Cardiac muscle cell (in vitro differentiated cells and primary cell): Measurements from ENCODE around the gene TOX4. TPM values are rescaled to one million over a fixed set of nuclear protein-coding genes. Genes with fewer than 3 reads are reported as not detected.

Source experiments
- DNase-seq, 2 donors: peaks; one replicate each; pipeline versions ENCODE4 v3.0.0 to v3.0.0-alpha.2; 2010 to 2017; ENCODE audit warnings: low read depth in 1 of 2, low spot score in 1 of 2
- H3K27ac ChIP-seq: fragments of 200-600 bp; sonication (generic); 2 replicates; pipeline ENCODE4 v1.5.1; 2016
- H3K27me3 ChIP-seq: fragments of 200-600 bp; sonication (generic); 2 replicates; pipeline ENCODE4 v1.6.0; 2016; ENCODE audit warnings: control low read depth
- H3K36me3 ChIP-seq: fragments of 200-600 bp; sonication (generic); 2 replicates; pipeline ENCODE4 v1.5.1; 2016; ENCODE audit warnings: control low read depth
- H3K4me1 ChIP-seq: fragments of 200-600 bp; sonication (generic); 2 replicates; pipeline ENCODE4 v1.8.1; 2017; ENCODE audit warnings: low read depth, mild to moderate bottlenecking, mixed run types
- H3K4me3 ChIP-seq: fragments of 200-600 bp; sonication (generic); 2 replicates; pipeline ENCODE4 v1.5.1; 2016; ENCODE audit warnings: mild to moderate bottlenecking
- H3K9me3 ChIP-seq: fragments of 200-600 bp; sonication (generic); 2 replicates; pipeline ENCODE4 v1.5.1; 2017; ENCODE audit warnings: low read depth, mild to moderate bottlenecking, control low read depth
- CTCF ChIP-seq: IDR thresholded peaks from 2 replicates; pipeline ENCODE4 v1.5.1; 2012; ENCODE audit warnings: low read depth, mild to moderate bottlenecking, low read length
- polyA plus RNA-seq: library from polyadenylated mRNA; unstranded; fragments of >200 nt; fragmentation: Nextera tagmentation; extraction: Ambion mirVana; gene quantifications from 2 replicates; pipeline ENCODE4 v1.2.1, GENCODE V29; 2016
- total RNA-seq: library from RNA; depleted of rRNA; stranded (reverse); fragments of >200 nt; gene quantifications from 2 replicates; pipeline ENCODE4 v1.2.3, GENCODE V29; 2016

TOX4 gene
- total and polyA plus RNA-seq, 2 experiments from 2014 or later = 34.3 to 42.3 TPM

DNA sequence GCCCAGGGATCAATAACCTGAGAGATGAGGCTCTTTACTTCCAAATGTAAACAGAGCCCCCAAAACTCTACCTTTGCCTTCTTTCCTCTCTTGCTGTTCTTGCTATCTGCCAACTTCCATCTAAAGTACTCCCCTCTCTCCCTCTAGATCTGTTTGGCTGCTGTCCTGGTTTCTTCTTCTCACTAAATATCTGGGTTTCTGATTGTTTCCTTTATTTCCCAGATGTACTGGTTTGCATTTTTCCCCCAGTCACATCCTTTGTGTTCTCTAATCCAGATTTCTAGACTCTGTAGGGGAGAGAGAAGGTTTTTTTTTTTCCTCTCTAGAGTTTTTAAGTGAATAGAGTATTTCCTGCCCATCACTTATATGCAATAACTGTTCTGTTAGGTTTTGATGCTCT, 56.3 kb downstream of the TOX4 start:
- no peak for TF ChIP-seq CTCF
- no peaks in the 10 kb centered on the region for H3K36me3 ChIP-seq
- no peaks in the 10 kb centered on the region for H3K9me3 ChIP-seq
- no peak overlapping the region for H3K27ac ChIP-seq
- H3K4me3 ChIP-seq = no peak overlapping the region
- peaks cover 1% of the 10 kb centered on the region for H3K4me1 ChIP-seq
- no peak for DNase-seq
- no peaks in the 10 kb centered on the region for H3K27me3 ChIP-seq

DNA sequence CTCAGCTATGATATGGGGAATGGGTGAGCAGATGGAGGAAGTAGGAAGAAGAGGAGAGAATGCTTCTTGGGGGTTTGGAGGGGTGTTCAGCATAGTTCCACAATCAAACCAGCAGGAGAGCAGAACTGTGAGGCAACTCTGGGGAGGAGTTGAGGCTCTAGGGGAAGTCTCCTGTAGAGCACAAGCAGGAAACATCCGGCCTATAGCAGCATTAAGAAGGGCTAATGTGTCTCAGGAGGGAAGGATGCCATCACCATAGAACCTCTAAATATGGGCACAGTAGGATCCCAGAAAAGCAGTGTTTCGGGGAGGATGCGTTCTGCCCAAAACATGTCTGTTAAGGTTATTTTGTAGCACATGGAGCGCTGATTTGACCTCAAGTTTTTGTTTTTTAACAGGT, 57.6 kb downstream of the TOX4 start:
- no peaks in the 10 kb centered on the region for H3K27me3 ChIP-seq
- H3K4me1 ChIP-seq = peaks cover 14% of the 10 kb centered on the region
- no peaks in the 10 kb centered on the region for H3K36me3 ChIP-seq
- no peak for TF ChIP-seq CTCF
- H3K4me3 ChIP-seq = no peak overlapping the region
- DNase-seq = no peak
- H3K9me3 ChIP-seq = no peaks in the 10 kb centered on the region
- no peak overlapping the region for H3K27ac ChIP-seq

- no peaks in the 10 kb centered on the region for H3K27me3 ChIP-seq
- no peaks in the 10 kb centered on the region for H3K9me3 ChIP-seq
- H3K4me3 ChIP-seq = peak overlapping the region; percentile 59
- peak overlapping the region; percentile 27 for H3K27ac ChIP-seq
- H3K4me1 ChIP-seq = peaks cover 18% of the 10 kb centered on the region
- H3K36me3 ChIP-seq = no peaks in the 10 kb centered on the region
- TF ChIP-seq CTCF = no peak
- no peak for DNase-seq
Observed at GRCh38 chr14:21535545-21536417, 58.8 kb downstream of the TOX4 start.

DNA sequence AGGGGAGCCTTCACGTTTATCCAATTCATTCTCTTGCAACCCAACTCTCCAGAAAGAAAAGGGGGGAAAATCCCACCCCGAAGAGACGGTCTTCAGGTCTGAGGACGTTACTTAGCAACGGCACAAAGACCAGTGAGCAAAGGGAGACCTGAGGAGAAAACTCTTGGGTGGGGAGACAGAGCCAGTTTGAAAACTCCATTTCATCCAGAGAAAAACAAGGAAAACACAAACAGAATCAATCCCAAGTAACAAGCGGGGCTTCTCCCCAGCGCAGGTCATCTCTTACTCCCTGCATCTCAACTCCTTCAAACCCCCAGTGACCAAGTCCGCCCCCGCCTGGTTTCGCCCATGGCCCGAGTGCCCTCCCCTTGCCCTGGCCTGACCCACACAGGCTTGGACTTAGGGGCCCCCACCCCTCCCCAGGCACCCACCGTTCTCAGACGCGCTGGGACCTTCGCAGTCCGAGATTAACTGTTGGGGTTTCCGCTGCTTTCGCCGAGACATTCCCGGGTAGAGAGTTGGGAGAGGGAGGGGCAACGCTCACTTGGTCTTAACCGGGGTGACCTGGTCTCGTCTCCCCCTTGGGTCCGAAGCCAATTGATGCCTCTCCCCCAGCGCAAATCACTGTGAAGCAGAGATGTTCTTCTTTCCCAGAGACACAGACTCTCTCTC, 59.6 kb downstream of the TOX4 start:
- Histone ChIP-seq H3K36me3 (no peaks in the 10 kb centered on the region), H3K4me3 (peak overlapping the region; percentile 59), H3K27me3 (no peaks in the 10 kb centered on the region), H3K9me3 (no peaks in the 10 kb centered on the region), H3K4me1 (peaks cover 18% of the 10 kb centered on the region), H3K27ac (peak overlapping the region; percentile 27)
- no peak for TF ChIP-seq CTCF
- peak in 1 of 2 donors; percentile 36 for DNase-seq

DNA sequence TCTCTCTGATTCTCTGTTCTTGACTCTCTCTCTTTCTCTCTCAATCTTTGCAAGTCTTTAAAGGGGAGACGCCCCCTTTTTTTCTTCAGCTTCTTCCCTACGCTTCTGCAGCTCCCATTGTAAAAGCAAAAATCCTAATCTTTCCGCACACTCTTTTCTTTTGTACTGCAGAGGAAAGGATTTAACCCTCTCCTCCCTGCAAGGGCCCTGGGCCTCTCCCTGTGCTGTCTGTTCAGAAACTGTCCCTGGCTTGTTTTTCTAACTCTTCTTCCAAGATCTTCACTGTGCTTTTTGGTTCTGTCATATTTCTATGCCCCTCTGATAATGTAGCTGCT, 60.1 kb downstream of the TOX4 start:
- Histone ChIP-seq H3K9me3 (no peaks in the 10 kb centered on the region), H3K27me3 (no peaks in the 10 kb centered on the region), H3K4me3 (peak overlapping the region; percentile 59), H3K27ac (peak overlapping the region; percentile 27), H3K36me3 (no peaks in the 10 kb centered on the region), H3K4me1 (peaks cover 18% of the 10 kb centered on the region)
- TF ChIP-seq CTCF = no peak
- no peak for DNase-seq
